Measurements from ENCODE around the gene CIT.

The CIT gene

DNA sequence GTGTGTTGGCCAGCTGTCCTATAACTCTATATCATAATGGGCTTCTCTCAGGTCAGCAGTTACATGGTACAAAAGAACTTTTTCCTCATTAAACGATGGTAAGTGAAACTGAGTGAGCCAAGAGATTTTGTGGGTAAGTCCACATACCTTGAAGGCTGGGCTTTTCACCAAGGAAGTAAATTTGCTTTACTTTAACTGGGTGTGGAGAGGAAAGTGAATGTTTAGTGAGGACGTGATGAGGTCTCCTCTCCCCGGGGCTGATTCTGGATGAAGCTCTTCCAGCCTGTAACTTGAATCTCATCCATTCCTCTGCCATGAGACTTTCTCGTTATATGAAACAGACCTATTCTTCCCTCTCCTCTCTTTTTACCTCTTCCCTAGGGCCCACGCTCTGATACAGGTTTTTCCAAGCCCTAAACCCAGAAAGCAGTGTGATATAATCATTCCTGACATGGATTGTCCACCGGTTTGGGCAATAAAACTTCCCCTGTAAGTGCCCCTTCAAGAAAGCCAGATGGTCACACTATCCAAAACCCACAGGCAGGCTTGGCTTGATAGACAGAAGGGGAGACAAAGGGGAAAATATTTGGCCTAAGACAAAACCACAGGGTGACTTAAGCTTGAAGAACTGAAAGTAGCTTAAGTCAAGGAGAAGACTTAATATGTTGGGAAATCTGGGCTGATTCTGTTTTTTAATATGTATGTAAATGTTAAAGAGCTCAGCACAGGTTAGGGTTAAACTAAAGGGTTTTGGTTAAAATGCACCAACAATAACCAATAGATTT is 50.3 kb downstream of the CIT start:
- peak; percentile 46 for DNase-seq (ENCODE audit: low read depth)
- TF ChIP-seq, protein P1, sequence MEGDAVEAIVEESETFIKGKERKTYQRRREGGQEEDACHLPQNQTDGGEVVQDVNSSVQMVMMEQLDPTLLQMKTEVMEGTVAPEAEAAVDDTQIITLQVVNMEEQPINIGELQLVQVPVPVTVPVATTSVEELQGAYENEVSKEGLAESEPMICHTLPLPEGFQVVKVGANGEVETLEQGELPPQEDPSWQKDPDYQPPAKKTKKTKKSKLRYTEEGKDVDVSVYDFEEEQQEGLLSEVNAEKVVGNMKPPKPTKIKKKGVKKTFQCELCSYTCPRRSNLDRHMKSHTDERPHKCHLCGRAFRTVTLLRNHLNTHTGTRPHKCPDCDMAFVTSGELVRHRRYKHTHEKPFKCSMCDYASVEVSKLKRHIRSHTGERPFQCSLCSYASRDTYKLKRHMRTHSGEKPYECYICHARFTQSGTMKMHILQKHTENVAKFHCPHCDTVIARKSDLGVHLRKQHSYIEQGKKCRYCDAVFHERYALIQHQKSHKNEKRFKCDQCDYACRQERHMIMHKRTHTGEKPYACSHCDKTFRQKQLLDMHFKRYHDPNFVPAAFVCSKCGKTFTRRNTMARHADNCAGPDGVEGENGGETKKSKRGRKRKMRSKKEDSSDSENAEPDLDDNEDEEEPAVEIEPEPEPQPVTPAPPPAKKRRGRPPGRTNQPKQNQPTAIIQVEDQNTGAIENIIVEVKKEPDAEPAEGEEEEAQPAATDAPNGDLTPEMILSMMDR (conservative IDR thresholded peaks at IDR 0.05; ENCODE audit: low read length), result no peak
- no peak overlapping the region for H3K4me3 ChIP-seq (ENCODE audit: low read length)

DNA sequence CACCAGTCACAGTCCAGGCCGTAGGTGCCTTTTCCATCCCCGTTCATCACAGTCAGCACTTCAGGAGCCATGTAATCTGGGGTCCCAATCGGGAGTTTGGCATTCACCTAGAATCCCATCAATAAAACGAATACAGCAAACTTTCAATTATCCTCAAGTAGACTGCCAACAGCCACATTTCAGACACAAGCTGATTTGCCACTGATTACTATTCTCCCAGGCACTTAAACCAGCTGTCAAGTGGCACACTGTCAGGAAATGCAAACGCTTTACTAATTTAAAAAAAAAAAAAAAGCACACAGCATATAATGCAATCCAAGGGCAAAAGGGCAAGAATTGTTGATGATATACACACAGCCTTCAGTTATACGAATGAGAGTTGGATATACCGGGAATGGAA is 51.9 kb downstream of the CIT start:
- no peak overlapping the region for H3K4me3 ChIP-seq (ENCODE audit: low read length)
- DNase-seq (ENCODE audit: low read depth), result no peak
- TF ChIP-seq, protein P1 (conservative IDR thresholded peaks at IDR 0.05; ENCODE audit: low read length), result no peak

DNA sequence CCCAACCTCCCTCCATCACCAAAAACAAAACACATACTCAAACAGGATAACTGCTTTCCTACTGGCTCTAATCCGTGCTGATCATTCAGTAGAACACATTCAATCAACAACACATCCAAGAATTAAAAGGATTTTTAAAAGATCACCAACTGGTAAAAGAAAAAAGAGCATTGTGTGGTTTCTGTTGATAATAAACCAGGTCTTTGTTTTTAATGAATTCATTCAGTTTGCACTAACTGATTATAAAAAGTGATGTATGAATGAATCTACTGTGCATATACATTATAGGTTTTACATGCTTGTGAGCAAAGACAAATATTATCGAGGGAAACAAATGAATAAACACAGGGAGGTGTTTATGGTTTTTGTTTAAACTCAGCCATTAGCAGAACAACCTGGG is 55.1 kb downstream of the CIT start:
- no peak overlapping the region for H3K4me3 ChIP-seq (ENCODE audit: low read length)
- TF ChIP-seq, protein P1 (conservative IDR thresholded peaks at IDR 0.05; ENCODE audit: low read length), result no peak
- DNase-seq (ENCODE audit: low read depth), result no peak

- no peak overlapping the region for H3K4me3 ChIP-seq (ENCODE audit: low read length)
- no peak for DNase-seq (ENCODE audit: low read depth)
- TF ChIP-seq, protein P1 (conservative IDR thresholded peaks at IDR 0.05; ENCODE audit: low read length), result no peak
Observed at GRCh38 chr12:119819322-119819721, 57.8 kb downstream of the CIT start.

GRCh38 chr12:119817546-119818343 is 59.4 kb downstream of the CIT start:
- no peak for DNase-seq (ENCODE audit: low read depth)
- H3K4me3 ChIP-seq (ENCODE audit: low read length), result no peak overlapping the region
- TF ChIP-seq, protein P1 (conservative IDR thresholded peaks at IDR 0.05; ENCODE audit: low read length), result no peak

DNA sequence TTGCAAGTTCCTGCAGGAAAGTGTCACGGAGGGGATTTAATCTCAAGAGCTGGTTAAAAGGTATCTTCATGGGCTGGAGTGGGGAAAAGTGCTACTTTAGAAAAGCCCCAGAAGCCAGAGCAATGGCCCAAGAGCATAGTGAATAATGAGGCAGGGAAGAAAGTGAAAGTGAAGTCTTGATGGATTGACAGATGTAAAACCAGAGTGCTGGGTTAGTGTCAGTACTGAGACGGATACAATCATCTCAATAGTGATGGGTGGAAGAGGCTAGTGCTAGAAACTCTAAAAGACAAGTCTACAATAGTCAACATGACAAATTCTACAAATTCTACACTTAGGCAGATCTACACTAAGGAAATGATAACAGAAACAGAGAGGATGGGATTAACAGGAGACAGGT is 68.1 kb downstream of the CIT start:
- TF ChIP-seq, protein P1 (conservative IDR thresholded peaks at IDR 0.05; ENCODE audit: low read length), result no peak

More for the DNA sequence above, 68.1 kb downstream of the CIT start:
- no peak for DNase-seq (ENCODE audit: low read depth)
- peak overlapping the region; percentile 3; the same call in 1 of the 2 replicates for H3K4me3 ChIP-seq (ENCODE audit: low read length)

All from AG10803 (cell line).